ENCODE data around the gene RNF44.

DNA sequence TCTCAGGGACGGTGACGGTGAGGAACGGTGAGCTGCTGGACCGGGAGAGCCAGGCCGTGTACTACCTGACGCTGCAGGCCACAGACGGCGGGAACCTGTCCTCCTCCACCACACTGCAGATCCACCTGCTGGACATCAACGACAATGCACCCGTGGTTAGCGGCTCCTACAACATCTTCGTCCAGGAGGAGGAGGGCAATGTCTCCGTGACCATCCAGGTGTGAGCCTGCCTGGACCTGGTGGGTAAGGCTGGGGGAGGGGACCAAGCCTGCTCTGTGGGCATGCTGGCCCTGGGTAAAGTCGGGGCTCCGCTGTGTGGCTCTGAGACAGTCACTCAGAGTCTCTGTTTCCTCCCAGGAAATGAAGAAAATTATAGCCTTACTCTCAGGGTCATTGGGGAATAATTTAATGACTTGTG is 41.2 kb upstream of the RNF44 start:
- TF ChIP-seq, protein P1, sequence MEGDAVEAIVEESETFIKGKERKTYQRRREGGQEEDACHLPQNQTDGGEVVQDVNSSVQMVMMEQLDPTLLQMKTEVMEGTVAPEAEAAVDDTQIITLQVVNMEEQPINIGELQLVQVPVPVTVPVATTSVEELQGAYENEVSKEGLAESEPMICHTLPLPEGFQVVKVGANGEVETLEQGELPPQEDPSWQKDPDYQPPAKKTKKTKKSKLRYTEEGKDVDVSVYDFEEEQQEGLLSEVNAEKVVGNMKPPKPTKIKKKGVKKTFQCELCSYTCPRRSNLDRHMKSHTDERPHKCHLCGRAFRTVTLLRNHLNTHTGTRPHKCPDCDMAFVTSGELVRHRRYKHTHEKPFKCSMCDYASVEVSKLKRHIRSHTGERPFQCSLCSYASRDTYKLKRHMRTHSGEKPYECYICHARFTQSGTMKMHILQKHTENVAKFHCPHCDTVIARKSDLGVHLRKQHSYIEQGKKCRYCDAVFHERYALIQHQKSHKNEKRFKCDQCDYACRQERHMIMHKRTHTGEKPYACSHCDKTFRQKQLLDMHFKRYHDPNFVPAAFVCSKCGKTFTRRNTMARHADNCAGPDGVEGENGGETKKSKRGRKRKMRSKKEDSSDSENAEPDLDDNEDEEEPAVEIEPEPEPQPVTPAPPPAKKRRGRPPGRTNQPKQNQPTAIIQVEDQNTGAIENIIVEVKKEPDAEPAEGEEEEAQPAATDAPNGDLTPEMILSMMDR (conservative IDR thresholded peaks at IDR 0.05 in 1 of 2, IDR thresholded peaks at IDR 0.05 in 1 of 2; ENCODE audit: low read depth in 1 of 2, low read length in 2 of 2), result peak; percentile 23 to 50
- TF ChIP-seq EZH2 (IDR thresholded peaks at IDR 0.05; ENCODE audit: low read length, missing control alignments), result no peak

Data from fibroblast of lung (primary cell).